HG03196 (cell line): ENCODE results near the gene ZFP69.
"Not testable (repeated sequence)": the region's sequence is repeated elsewhere in the genome, so short reads cannot be mapped to it uniquely, and the experiment has no call there.

Experiments
- ATAC-seq: cut with Tn5 transposase; IDR thresholded peaks from one replicate; pipeline ENCODE4 v1.9.1; 2021; ENCODE audit not compliant: unreplicated experiment

The ZFP69 gene

GRCh38 chr1:40476924-40477677, at the start of gene ZFP69:
TSS of gene ZFP69 (plus strand) at chr1:40477290. CDS start at chr1:40479362, 2,072 bp downstream.
- peak; percentile 61 for ATAC-seq

- no peak for ATAC-seq
Observed at GRCh38 chr1:40431385-40431784, 45.7 kb upstream of the ZFP69 start.

GRCh38 chr1:40432644-40433390, 44.3 kb upstream of the ZFP69 start:
- ATAC-seq = no peak

- ATAC-seq = no peak
Observed at GRCh38 chr1:40435471-40435870, 41.6 kb upstream of the ZFP69 start.

GRCh38 chr1:40435876-40436275, 41.2 kb upstream of the ZFP69 start:
- ATAC-seq = no peak

GRCh38 chr1:40438391-40439015, 38.6 kb upstream of the ZFP69 start:
- no peak for ATAC-seq

- no peak for ATAC-seq
Observed at GRCh38 chr1:40439247-40439646, 37.8 kb upstream of the ZFP69 start.

GRCh38 chr1:40449684-40450494, 27.2 kb upstream of the ZFP69 start, which contains the start of gene ZFP69B:
TSS of gene ZFP69B (plus strand) at chr1:40450476. CDS start at chr1:40450962, 486 bp downstream.
- peak; percentile 85 for ATAC-seq

- peak; percentile 35 for ATAC-seq
Observed at GRCh38 chr1:40450495-40451237, 26.4 kb upstream of the ZFP69 start.

- ATAC-seq = no peak
Observed at GRCh38 chr1:40451238-40451585, 25.9 kb upstream of the ZFP69 start.

- no peak for ATAC-seq
Observed at GRCh38 chr1:40454873-40455272, 22.2 kb upstream of the ZFP69 start.

- ATAC-seq = no peak
Observed at GRCh38 chr1:40462956-40463590, 14.0 kb upstream of the ZFP69 start.

GRCh38 chr1:40469327-40469726, 7.8 kb upstream of the ZFP69 start:
- no peak for ATAC-seq

- ATAC-seq = no peak
Observed at GRCh38 chr1:40475268-40475667, 1.8 kb upstream of the ZFP69 start.

- peak; percentile 18 for ATAC-seq
Observed at GRCh38 chr1:40477678-40478053, 576 bp downstream of the ZFP69 start.

GRCh38 chr1:40478276-40478675, 1.2 kb downstream of the ZFP69 start:
- ATAC-seq = no peak

GRCh38 chr1:40479156-40479555, 2.1 kb downstream of the ZFP69 start:
- no peak for ATAC-seq

GRCh38 chr1:40495315-40495903, 18.3 kb downstream of the ZFP69 start:
- ATAC-seq = no peak

GRCh38 chr1:40502651-40503050, 25.6 kb downstream of the ZFP69 start:
- ATAC-seq = not testable (repeated sequence)
